ENCODE measurements around the gene BHMT. TPM values are rescaled to one million over a fixed set of nuclear protein-coding genes. Genes with fewer than 3 reads are reported as not detected.

The BHMT gene
- total and polyA plus RNA-seq, 4 donors: 27.7 to 197 (median 116) TPM

DNA sequence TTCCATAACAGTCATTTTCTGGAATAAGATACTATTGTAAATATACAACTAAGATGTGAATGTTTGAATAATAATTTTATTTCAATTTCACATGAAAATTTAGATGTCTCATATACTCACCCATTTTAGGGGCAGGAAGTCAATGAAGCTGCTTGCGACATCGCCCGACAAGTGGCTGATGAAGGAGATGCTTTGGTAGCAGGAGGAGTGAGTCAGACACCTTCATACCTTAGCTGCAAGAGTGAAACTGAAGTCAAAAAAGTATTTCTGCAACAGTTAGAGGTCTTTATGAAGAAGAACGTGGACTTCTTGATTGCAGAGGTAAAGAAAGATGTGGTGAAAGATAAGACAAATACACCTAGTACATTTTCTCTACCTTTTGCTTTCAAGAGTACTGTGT, 8.6 kb downstream of the BHMT start:
- WGBS: 92% methylated on average over 4 of the region's 4 CpGs
- no peak overlapping the region for H3K27ac ChIP-seq (ENCODE audit: low read depth in 1 of 2, low read length in 2 of 2)
- H3K36me3 ChIP-seq (ENCODE audit: control insufficient read depth in 4 of 4, insufficient read depth in 3 of 4, low read depth in 1 of 4, low read length in 3 of 4): peaks cover 1 to 64% (median 46%) of the 10 kb centered on the region in 4 donors
- DNase-seq (ENCODE audit: low spot score): no peak
- no peak overlapping the region for H3K4me3 ChIP-seq (ENCODE audit: low read depth in 1 of 3, low read length in 3 of 3)
- TF ChIP-seq, protein P1, sequence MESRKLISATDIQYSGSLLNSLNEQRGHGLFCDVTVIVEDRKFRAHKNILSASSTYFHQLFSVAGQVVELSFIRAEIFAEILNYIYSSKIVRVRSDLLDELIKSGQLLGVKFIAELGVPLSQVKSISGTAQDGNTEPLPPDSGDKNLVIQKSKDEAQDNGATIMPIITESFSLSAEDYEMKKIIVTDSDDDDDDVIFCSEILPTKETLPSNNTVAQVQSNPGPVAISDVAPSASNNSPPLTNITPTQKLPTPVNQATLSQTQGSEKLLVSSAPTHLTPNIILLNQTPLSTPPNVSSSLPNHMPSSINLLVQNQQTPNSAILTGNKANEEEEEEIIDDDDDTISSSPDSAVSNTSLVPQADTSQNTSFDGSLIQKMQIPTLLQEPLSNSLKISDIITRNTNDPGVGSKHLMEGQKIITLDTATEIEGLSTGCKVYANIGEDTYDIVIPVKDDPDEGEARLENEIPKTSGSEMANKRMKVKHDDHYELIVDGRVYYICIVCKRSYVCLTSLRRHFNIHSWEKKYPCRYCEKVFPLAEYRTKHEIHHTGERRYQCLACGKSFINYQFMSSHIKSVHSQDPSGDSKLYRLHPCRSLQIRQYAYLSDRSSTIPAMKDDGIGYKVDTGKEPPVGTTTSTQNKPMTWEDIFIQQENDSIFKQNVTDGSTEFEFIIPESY (IDR thresholded peaks at IDR 0.05): no peak
- no peak for TF ChIP-seq NR2F2 (IDR thresholded peaks at IDR 0.05)
- no peak for TF ChIP-seq HNF4A (conservative IDR thresholded peaks at IDR 0.05)
- TF ChIP-seq, protein P2, sequence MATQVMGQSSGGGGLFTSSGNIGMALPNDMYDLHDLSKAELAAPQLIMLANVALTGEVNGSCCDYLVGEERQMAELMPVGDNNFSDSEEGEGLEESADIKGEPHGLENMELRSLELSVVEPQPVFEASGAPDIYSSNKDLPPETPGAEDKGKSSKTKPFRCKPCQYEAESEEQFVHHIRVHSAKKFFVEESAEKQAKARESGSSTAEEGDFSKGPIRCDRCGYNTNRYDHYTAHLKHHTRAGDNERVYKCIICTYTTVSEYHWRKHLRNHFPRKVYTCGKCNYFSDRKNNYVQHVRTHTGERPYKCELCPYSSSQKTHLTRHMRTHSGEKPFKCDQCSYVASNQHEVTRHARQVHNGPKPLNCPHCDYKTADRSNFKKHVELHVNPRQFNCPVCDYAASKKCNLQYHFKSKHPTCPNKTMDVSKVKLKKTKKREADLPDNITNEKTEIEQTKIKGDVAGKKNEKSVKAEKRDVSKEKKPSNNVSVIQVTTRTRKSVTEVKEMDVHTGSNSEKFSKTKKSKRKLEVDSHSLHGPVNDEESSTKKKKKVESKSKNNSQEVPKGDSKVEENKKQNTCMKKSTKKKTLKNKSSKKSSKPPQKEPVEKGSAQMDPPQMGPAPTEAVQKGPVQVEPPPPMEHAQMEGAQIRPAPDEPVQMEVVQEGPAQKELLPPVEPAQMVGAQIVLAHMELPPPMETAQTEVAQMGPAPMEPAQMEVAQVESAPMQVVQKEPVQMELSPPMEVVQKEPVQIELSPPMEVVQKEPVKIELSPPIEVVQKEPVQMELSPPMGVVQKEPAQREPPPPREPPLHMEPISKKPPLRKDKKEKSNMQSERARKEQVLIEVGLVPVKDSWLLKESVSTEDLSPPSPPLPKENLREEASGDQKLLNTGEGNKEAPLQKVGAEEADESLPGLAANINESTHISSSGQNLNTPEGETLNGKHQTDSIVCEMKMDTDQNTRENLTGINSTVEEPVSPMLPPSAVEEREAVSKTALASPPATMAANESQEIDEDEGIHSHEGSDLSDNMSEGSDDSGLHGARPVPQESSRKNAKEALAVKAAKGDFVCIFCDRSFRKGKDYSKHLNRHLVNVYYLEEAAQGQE (IDR thresholded peaks at IDR 0.05): no peak
- TF ChIP-seq, protein P3, sequence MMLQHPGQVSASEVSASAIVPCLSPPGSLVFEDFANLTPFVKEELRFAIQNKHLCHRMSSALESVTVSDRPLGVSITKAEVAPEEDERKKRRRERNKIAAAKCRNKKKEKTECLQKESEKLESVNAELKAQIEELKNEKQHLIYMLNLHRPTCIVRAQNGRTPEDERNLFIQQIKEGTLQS (IDR thresholded peaks at IDR 0.05): no peak
- TF ChIP-seq RXRA (IDR thresholded peaks at IDR 0.05): no peak
- TF ChIP-seq RAD21 (IDR thresholded peaks at IDR 0.05): no peak
- H3K9me3 ChIP-seq (ENCODE audit: control insufficient read depth in 4 of 4, low read length in 3 of 4): no peaks in the 10 kb centered on the region
- no peak overlapping the region for H3K9ac ChIP-seq (ENCODE audit: low read depth in 1 of 2, low read length in 2 of 2)
- no peaks in the 10 kb centered on the region for H3K27me3 ChIP-seq (ENCODE audit: control insufficient read depth in 4 of 4, insufficient read depth in 4 of 4, low read length in 3 of 4)
- H3K4me1 ChIP-seq (ENCODE audit: control insufficient read depth in 4 of 4, insufficient read depth in 4 of 4, low read length in 3 of 4): peaks cover 3 to 9% (median 3%) of the 10 kb centered on the region in 4 donors

DNA sequence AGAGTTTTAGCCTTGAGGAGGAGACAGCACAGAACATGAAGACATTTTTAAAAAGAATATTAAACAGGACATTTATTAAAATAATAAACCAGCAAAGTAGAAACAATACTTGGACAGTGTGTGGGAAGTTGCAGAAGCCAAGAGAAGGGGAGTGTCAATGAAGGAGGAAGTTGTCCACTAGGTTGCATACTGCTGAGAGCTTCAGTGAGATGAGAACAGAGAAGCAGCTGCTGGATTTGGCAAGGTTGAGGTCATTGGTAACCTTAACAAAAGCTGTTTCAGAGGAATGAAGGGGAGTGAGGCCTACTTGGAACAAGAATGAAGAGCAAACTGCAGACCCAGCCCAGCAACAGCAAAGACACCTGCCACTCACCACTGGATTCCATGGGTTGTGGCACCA, 11.4 kb downstream of the BHMT start:
- no peak overlapping the region for H3K4me3 ChIP-seq (ENCODE audit: low read depth in 1 of 3, low read length in 3 of 3)
- TF ChIP-seq GABPA (IDR thresholded peaks at IDR 0.05 in 1 of 2, conservative IDR thresholded peaks at IDR 0.05 in 1 of 2) (no peak), TAF1 (conservative IDR thresholded peaks at IDR 0.05) (no peak), HNF4G (IDR thresholded peaks at IDR 0.05) (no peak), RXRA (IDR thresholded peaks at IDR 0.05) (no peak), RAD21 (IDR thresholded peaks at IDR 0.05) (no peak)
- TF ChIP-seq, protein P2 (IDR thresholded peaks at IDR 0.05): no peak
- TF ChIP-seq, protein P3 (IDR thresholded peaks at IDR 0.05): no peak
- H3K36me3 ChIP-seq (ENCODE audit: control insufficient read depth in 4 of 4, insufficient read depth in 3 of 4, low read depth in 1 of 4, low read length in 3 of 4): peaks cover 0 to 75% (median 57%) of the 10 kb centered on the region in 4 donors
- no peak overlapping the region for H3K27ac ChIP-seq (ENCODE audit: low read depth in 1 of 2, low read length in 2 of 2)
- DNase-seq (ENCODE audit: low spot score): no peak
- no peaks in the 10 kb centered on the region for H3K27me3 ChIP-seq (ENCODE audit: control insufficient read depth in 4 of 4, insufficient read depth in 4 of 4, low read length in 3 of 4)
- H3K4me1 ChIP-seq (ENCODE audit: control insufficient read depth in 4 of 4, insufficient read depth in 4 of 4, low read length in 3 of 4): peaks cover 0 to 4% (median 2%) of the 10 kb centered on the region in 4 donors
- no peaks in the 10 kb centered on the region for H3K9me3 ChIP-seq (ENCODE audit: control insufficient read depth in 4 of 4, low read length in 3 of 4)
- no peak overlapping the region for H3K9ac ChIP-seq (ENCODE audit: low read depth in 1 of 2, low read length in 2 of 2)
